Measurements from ENCODE around the gene TTYH1.
A peak's percentile ranks its signal among the peaks of the same experiment; 100 is the strongest.

Gene TTYH1

GRCh38 chr19:54451331-54451871, 36.1 kb downstream of the TTYH1 start:
- Histone ChIP-seq H3K4me3 (replicated peaks; ENCODE audit: insufficient read depth, low read length) (no peak overlapping the region; the same call in 1 of the 2 replicates), H3K27ac (replicated peaks) (0 out of 2 replicates have a peak overlapping the region, but pooled peaks have one; percentile 8), H3K27me3 (ENCODE audit: insufficient read depth, poor library complexity, severe bottlenecking) (no peaks in the 10 kb centered on the region)
- peak in 1 of 2 experiments; percentile 48 for DNase-seq (ENCODE audit: low read depth in 1 of 2, low spot score in 1 of 2)
- no peak for TF ChIP-seq GABPA (IDR thresholded peaks at IDR 0.05; ENCODE audit: low read depth)
- TF ChIP-seq POLR2AphosphoS5 (IDR thresholded peaks at IDR 0.05; ENCODE audit: low read depth): no peak; the same call in 1 of the 2 replicates
- no peak for TF ChIP-seq SPI1 (IDR thresholded peaks at IDR 0.05; ENCODE audit: borderline replicate concordance, low read depth)
- no peak for TF ChIP-seq CTCF (IDR thresholded peaks at IDR 0.05; ENCODE audit: insufficient read depth, low read length)
- no peak for TF ChIP-seq REST (IDR thresholded peaks at IDR 0.05; ENCODE audit: insufficient replicate concordance, low read depth)

GRCh38 chr19:54451997-54452396, 36.7 kb downstream of the TTYH1 start:
- Histone ChIP-seq H3K27ac (replicated peaks) (no peak overlapping the region), H3K4me3 (replicated peaks; ENCODE audit: insufficient read depth, low read length) (no peak overlapping the region)
- no peak for TF ChIP-seq POLR2AphosphoS5 (IDR thresholded peaks at IDR 0.05; ENCODE audit: low read depth)
- TF ChIP-seq SPI1 (IDR thresholded peaks at IDR 0.05; ENCODE audit: borderline replicate concordance, low read depth): no peak
- TF ChIP-seq CTCF (IDR thresholded peaks at IDR 0.05; ENCODE audit: insufficient read depth, low read length): no peak
- TF ChIP-seq REST (IDR thresholded peaks at IDR 0.05; ENCODE audit: insufficient replicate concordance, low read depth): no peak
- TF ChIP-seq GABPA (IDR thresholded peaks at IDR 0.05; ENCODE audit: low read depth): no peak

GRCh38 chr19:54452626-54453025, 37.4 kb downstream of the TTYH1 start:
- H3K27me3 ChIP-seq (ENCODE audit: insufficient read depth, poor library complexity, severe bottlenecking): no peaks in the 10 kb centered on the region
- H3K4me3 ChIP-seq (replicated peaks; ENCODE audit: insufficient read depth, low read length): no peak overlapping the region
- TF ChIP-seq REST (IDR thresholded peaks at IDR 0.05; ENCODE audit: insufficient replicate concordance, low read depth) (no peak), SPI1 (IDR thresholded peaks at IDR 0.05; ENCODE audit: borderline replicate concordance, low read depth) (no peak), POLR2AphosphoS5 (IDR thresholded peaks at IDR 0.05; ENCODE audit: low read depth) (no peak), CTCF (IDR thresholded peaks at IDR 0.05; ENCODE audit: insufficient read depth, low read length) (no peak), GABPA (IDR thresholded peaks at IDR 0.05; ENCODE audit: low read depth) (no peak)
- no peak overlapping the region for H3K27ac ChIP-seq (replicated peaks)
- no peak for DNase-seq (ENCODE audit: low read depth in 1 of 2, low spot score in 1 of 2)

More at GRCh38 chr19:54451997-54452396, 36.7 kb downstream of the TTYH1 start:
- no peaks in the 10 kb centered on the region for H3K27me3 ChIP-seq (ENCODE audit: insufficient read depth, poor library complexity, severe bottlenecking)
- DNase-seq (ENCODE audit: low read depth in 1 of 2, low spot score in 1 of 2): no peak
